Esophagus squamous epithelium (tissue), 5 donors: Measurements from ENCODE around the gene AMD1. TPM values are rescaled to one million over a fixed set of nuclear protein-coding genes. Genes with fewer than 3 reads are reported as not detected.
"Not testable (repeated sequence)": the region's sequence is repeated elsewhere in the genome, so short reads cannot be mapped to it uniquely, and the experiment has no call there.

Experiments
- DNase-seq: peaks from one replicate; lab custom pipeline; 2025; lab: John Stamatoyannopoulos, UW
- H3K27ac ChIP-seq, 4 donors: fragments of 200-600 bp; sonication (generic); one replicate each; pipeline ENCODE4 v1.5.1; 2016 to 2019; ENCODE audit warnings: mild to moderate bottlenecking in 1 of 4
- H3K27me3 ChIP-seq, 4 donors: fragments of 200-600 bp; sonication (generic); 1 replicate in 3 of 4; 2 replicates in 1 of 4; pipeline versions ENCODE4 v1.5.1 to v1.6.0; 2017 to 2021; ENCODE audit warnings: antibody characterized with exemption in 1 of 4
- H3K36me3 ChIP-seq, 3 donors: fragments of 200-600 bp; sonication (generic); one replicate each; pipeline ENCODE4 v1.5.1; 2016 to 2019
- H3K4me1 ChIP-seq, 3 donors: fragments of 200-600 bp; sonication (generic); one replicate each; pipeline ENCODE4 v1.5.1; 2017 to 2019
- H3K4me3 ChIP-seq, 4 donors: fragments of 200-600 bp; sonication (generic); 1 replicate in 3 of 4; 2 replicates in 1 of 4; pipeline ENCODE4 v1.5.1; 2016 to 2019; ENCODE audit warnings: mild to moderate bottlenecking in 2 of 4, moderate library complexity in 1 of 4
- H3K9me3 ChIP-seq, 3 donors: fragments of 200-600 bp; sonication (generic); one replicate each; pipeline ENCODE4 v1.5.1; 2016 to 2019
- CTCF ChIP-seq, 6 experiments: fragments of 450-650 bp in 4 of 6; fragments of 200-600 bp in 2 of 6; sonication (generic) in 2 of 6; IDR thresholded peaks; one replicate each; pipeline ENCODE4 v1.5.1; 2016 to 2019; ENCODE audit warnings: antibody characterized with exemption in 6 of 6, mild to moderate bottlenecking in 4 of 6, moderate library complexity in 4 of 6
- POLR2A ChIP-seq, 4 donors: fragments of 450-650 bp; IDR thresholded peaks; one replicate each; pipeline ENCODE4 v1.6.1; 2017; ENCODE audit warnings: antibody characterized with exemption in 4 of 4, mild to moderate bottlenecking in 4 of 4, moderate library complexity in 3 of 4
- WGBS, 2 donors: methylation state at CpG; one replicate each; pipeline ENCODE4 v1.1.5; 2018; 5-methylcytosine and 5-hydroxymethylcytosine counted together
- intact Hi-C: fragments of 100-400 bp; cut with DNase I; formaldehyde crosslinking; loops from one replicate; pipeline ENCODE4 v1.15.0; 2022
- total RNA-seq, 4 donors: library from RNA; depleted of rRNA; stranded (reverse); fragments of >200 nt; gene quantifications; one replicate each; pipeline ENCODE4 v1.1.0, GENCODE V29; 2016
- donor health status: DM: yes; HTN: yes; CAD: no.

AMD1 gene
- total RNA-seq, 4 donors from 2014 or later = 53.6 to 116 (median 103) TPM

GRCh38 chr6:110900028-110900598 lies 25.5 kb downstream of the AMD1 start:
- peaks cover 8 to 46% (median 18%) of the 10 kb centered on the region in 3 donors for H3K36me3 ChIP-seq
- H3K9me3 ChIP-seq = peaks cover 0 to 14% (median 13%) of the 10 kb centered on the region in 3 donors
- no peak overlapping the region for H3K27ac ChIP-seq
- TF ChIP-seq POLR2A (IDR thresholded peaks at IDR 0.05) (no peak), CTCF (IDR thresholded peaks at IDR 0.05) (no peak)
- intact Hi-C loops = no loop called here
- WGBS, 2 donors = 92 to 99% methylated on average over 3 to 4 of the region's 5 CpGs
- no peak for DNase-seq
- no peaks in the 10 kb centered on the region for H3K4me1 ChIP-seq
- H3K4me3 ChIP-seq = no peak overlapping the region
- no peaks in the 10 kb centered on the region for H3K27me3 ChIP-seq

GRCh38 chr6:110901601-110902000 lies 27.0 kb downstream of the AMD1 start:
- H3K4me1 ChIP-seq, H3K27me3 ChIP-seq, DNase-seq, H3K27ac ChIP-seq, H3K4me3 ChIP-seq, intact Hi-C loops: not testable (repeated sequence)
- Histone ChIP-seq H3K36me3 (peaks cover 8 to 31% (median 15%) of the 10 kb centered on the region in 3 donors), H3K9me3 (peaks cover 0 to 24% (median 16%) of the 10 kb centered on the region in 3 donors)
- WGBS, 2 donors = 89 to 96% methylated on average over 8 of the region's 8 CpGs

GRCh38 chr6:110902091-110902490 lies 27.5 kb downstream of the AMD1 start:
- H3K9me3 ChIP-seq = peaks cover 0 to 29% (median 16%) of the 10 kb centered on the region in 3 donors
- H3K4me3 ChIP-seq = no peak overlapping the region
- intact Hi-C loops = no loop called here
- 91 to 97% methylated on average over 7 of the region's 8 CpGs for WGBS, 2 donors
- no peak for TF ChIP-seq CTCF (IDR thresholded peaks at IDR 0.05)
- DNase-seq = no peak
- no peaks in the 10 kb centered on the region for H3K4me1 ChIP-seq
- peaks cover 3 to 27% (median 10%) of the 10 kb centered on the region in 3 donors for H3K36me3 ChIP-seq
- no peak overlapping the region for H3K27ac ChIP-seq
- no peaks in the 10 kb centered on the region for H3K27me3 ChIP-seq

- H3K36me3 ChIP-seq, H3K27me3 ChIP-seq, H3K4me3 ChIP-seq, H3K27ac ChIP-seq, H3K4me1 ChIP-seq, intact Hi-C loops, DNase-seq: not testable (repeated sequence)
- WGBS, 2 donors = 94% methylated on average over 2 of the region's 2 CpGs
- peaks cover 0 to 46% (median 16%) of the 10 kb centered on the region in 3 donors for H3K9me3 ChIP-seq
These were observed 31.7 kb downstream of the AMD1 start for GRCh38 chr6:110906273-110906672.

- no peak for TF ChIP-seq POLR2A (IDR thresholded peaks at IDR 0.05)
- TF ChIP-seq CTCF (IDR thresholded peaks at IDR 0.05) = no peak
- no peak for DNase-seq
- peaks cover 0 to 20% (median 0%) of the 10 kb centered on the region in 3 donors for H3K4me1 ChIP-seq
- no peak overlapping the region for H3K4me3 ChIP-seq
- no peaks in the 10 kb centered on the region for H3K36me3 ChIP-seq
- no peaks in the 10 kb centered on the region for H3K27me3 ChIP-seq
- WGBS, 2 donors = 84 to 96% methylated on average over 2 to 3 of the region's 3 CpGs
- intact Hi-C loops = no loop called here
- no peaks in the 10 kb centered on the region for H3K9me3 ChIP-seq
- no peak overlapping the region for H3K27ac ChIP-seq
These were observed 56.2 kb downstream of the AMD1 start for GRCh38 chr6:110930781-110931180.

GRCh38 chr6:110933912-110934311 lies 59.3 kb downstream of the AMD1 start:
- Histone ChIP-seq H3K27ac (no peak overlapping the region), H3K4me3 (no peak overlapping the region), H3K27me3 (no peaks in the 10 kb centered on the region), H3K36me3 (no peaks in the 10 kb centered on the region), H3K4me1 (peaks cover 0 to 4% (median 0%) of the 10 kb centered on the region in 3 donors), H3K9me3 (no peaks in the 10 kb centered on the region)
- DNase-seq = no peak
- intact Hi-C loops = no loop called here
- TF ChIP-seq POLR2A (IDR thresholded peaks at IDR 0.05) (no peak), CTCF (IDR thresholded peaks at IDR 0.05) (no peak)
- 47 to 67% methylated on average over 2 of the region's 2 CpGs for WGBS, 2 donors
